Activated naive CD8-positive, alpha-beta T cell treated with anti-CD3 and anti-CD28 coated beads, Interleukin-2, amount 10 ng/mL, durations not matched to agents 7 days and 5 days (primary cell): ENCODE data around the gene ACADVL. TPM values are rescaled to one million over a fixed set of nuclear protein-coding genes. Genes with fewer than 3 reads are reported as not detected.
"Not testable (repeated sequence)": the region's sequence is repeated elsewhere in the genome, so short reads cannot be mapped to it uniquely, and the experiment has no call there.

Experiments used
- ATAC-seq: fragments of 150-1000 bp; cut with Tn5 transposase; one replicate; pipeline ENCODE4 v1.10.0; 2021; ENCODE audit warnings: low read depth, moderate library complexity
- POLR2A ChIA-PET: fragments of 350-600 bp; sonication (Branson Sonifier 250); formaldehyde crosslinking; loops from one replicate; lab custom pipeline; 2021; ENCODE audit warnings: antibody characterized with exemption; lab: Charles Lee
- DNase-seq: peaks from one replicate; pipeline ENCODE4 v3.0.0; 2021
- H3K27ac Mint-ChIP-seq: one replicate; pipeline ENCODE4 v1.8.0; 2022; ENCODE audit warnings: mild to moderate bottlenecking, mixed read lengths
- H3K27me3 Mint-ChIP-seq: one replicate; pipeline ENCODE4 v1.8.0; 2022; ENCODE audit warnings: mild to moderate bottlenecking, moderate library complexity, mixed read lengths
- H3K36me3 Mint-ChIP-seq: one replicate; pipeline ENCODE4 v1.8.0; 2021; ENCODE audit warnings: mild to moderate bottlenecking, mixed read lengths
- H3K4me1 Mint-ChIP-seq: one replicate; pipeline ENCODE4 v1.8.0; 2021; ENCODE audit warnings: mixed read lengths
- H3K4me3 Mint-ChIP-seq: one replicate; pipeline ENCODE4 v1.8.0; 2022; ENCODE audit warnings: mild to moderate bottlenecking, moderate library complexity, mixed read lengths
- H3K9me3 Mint-ChIP-seq: one replicate; pipeline ENCODE4 v1.8.0; 2021; ENCODE audit warnings: mixed read lengths
- total RNA-seq, 2 experiments: library from RNA; stranded (reverse); gene quantifications; one replicate each; pipeline ENCODE4 v1.2.3, GENCODE V29; 2021

The ACADVL gene
- total RNA-seq, 2 experiments from 2014 or later: 417 to 434 TPM

- POLR2A ChIA-PET: interaction anchor here (1.0 to 12.9 kb wide), 3 partner anchors 7 to 23 kb away, joined by 3 to 162 read pairs (median 20); partner anchors contain the start of genes ACADVL, CTDNEP1, DLG4 and ELP5
- H3K4me3 Mint-ChIP-seq: not testable (repeated sequence)
- peaks cover 20% of the 10 kb centered on the region for H3K36me3 Mint-ChIP-seq
These were observed 24.1 kb downstream of the ACADVL start for GRCh38 chr17:7243838-7244237.

GRCh38 chr17:7246779-7247178 lies 27.0 kb downstream of the ACADVL start:
- peak overlapping the region; percentile 1 for H3K27ac Mint-ChIP-seq
- H3K9me3 Mint-ChIP-seq: no peaks in the 10 kb centered on the region
- ATAC-seq (no peak), DNase-seq (no peak)
- H3K4me3 Mint-ChIP-seq: no peak overlapping the region
- H3K36me3 Mint-ChIP-seq: peaks cover 16% of the 10 kb centered on the region
- no peaks in the 10 kb centered on the region for H3K27me3 Mint-ChIP-seq
- POLR2A ChIA-PET: no interaction called here
- H3K4me1 Mint-ChIP-seq: peaks cover 30% of the 10 kb centered on the region

More at GRCh38 chr17:7243838-7244237, 24.1 kb downstream of the ACADVL start:
- not testable (repeated sequence) for DNase-seq, H3K27ac Mint-ChIP-seq, H3K9me3 Mint-ChIP-seq, H3K27me3 Mint-ChIP-seq, ATAC-seq
- peaks cover 32% of the 10 kb centered on the region for H3K4me1 Mint-ChIP-seq

- ATAC-seq (no peak), DNase-seq (no peak)
- H3K4me3 Mint-ChIP-seq: no peak overlapping the region
- no peaks in the 10 kb centered on the region for H3K9me3 Mint-ChIP-seq
- peak overlapping the region; percentile 43 for H3K27ac Mint-ChIP-seq
- POLR2A ChIA-PET: interaction anchor here (0.8 to 4.0 kb wide), 2 partner anchors 11 to 66 kb away, joined by 3 to 56 read pairs; partner anchors contain the start of genes DVL2 and PHF23
- peaks cover 40% of the 10 kb centered on the region for H3K4me1 Mint-ChIP-seq
- H3K36me3 Mint-ChIP-seq: peaks cover 16% of the 10 kb centered on the region
- no peaks in the 10 kb centered on the region for H3K27me3 Mint-ChIP-seq
These were observed 29.1 kb downstream of the ACADVL start for GRCh38 chr17:7248796-7249195.

GRCh38 chr17:7249214-7249613 lies 29.5 kb downstream of the ACADVL start:
- ATAC-seq (no peak), DNase-seq (no peak)
- Mint-ChIP-seq H3K36me3 (peaks cover 19% of the 10 kb centered on the region), H3K4me1 (peaks cover 44% of the 10 kb centered on the region), H3K27me3 (no peaks in the 10 kb centered on the region), H3K9me3 (no peaks in the 10 kb centered on the region), H3K27ac (peak overlapping the region; percentile 69), H3K4me3 (peak overlapping the region; percentile 91)
- POLR2A ChIA-PET: interaction anchor here (4.0 kb wide), 1 partner anchor 12 kb away, joined by 56 read pairs; the partner anchor contains the start of genes DVL2 and PHF23

- Mint-ChIP-seq H3K9me3 (no peaks in the 10 kb centered on the region), H3K27me3 (no peaks in the 10 kb centered on the region), H3K4me1 (peaks cover 44% of the 10 kb centered on the region), H3K36me3 (peaks cover 22% of the 10 kb centered on the region), H3K27ac (peak overlapping the region; percentile 88), H3K4me3 (peak overlapping the region; percentile 91)
- ATAC-seq (no peak), DNase-seq (no peak)
- POLR2A ChIA-PET: interaction anchor here (2.5 to 4.0 kb wide), 3 partner anchors 7 to 30 kb away, joined by 18 to 56 read pairs (median 20); partner anchors contain the start of genes ACADVL, DLG4, DVL2 and GABARAP
These were observed 30.1 kb downstream of the ACADVL start for GRCh38 chr17:7249830-7250229.

- DNase-seq: no peak
- Mint-ChIP-seq H3K9me3 (no peaks in the 10 kb centered on the region), H3K27me3 (no peaks in the 10 kb centered on the region), H3K27ac (peak overlapping the region; percentile 100), H3K4me3 (peak overlapping the region; percentile 99), H3K4me1 (peaks cover 44% of the 10 kb centered on the region), H3K36me3 (peaks cover 22% of the 10 kb centered on the region)
- peak; percentile 0 for ATAC-seq
- POLR2A ChIA-PET: interaction anchor here (0.6 to 4.0 kb wide), 8 partner anchors 8 to 966 kb away, joined by 3 to 56 read pairs (median 4); partner anchors contain the start of genes ACADVL, ACAP1, DLG4 and DVL2
These were observed 31.2 kb downstream of the ACADVL start for GRCh38 chr17:7250695-7251627.

GRCh38 chr17:7251661-7252175 lies 32.0 kb downstream of the ACADVL start, which contains the start of gene CTDNEP1:
Gene CTDNEP1 (minus strand): TSS chr17:7251734. CDS start chr17:7251296, 438 bp downstream.
- Mint-ChIP-seq H3K27ac (peak within 1 kb of the TSS; percentile 100), H3K36me3 (peaks cover 14% of the 10 kb centered on the region), H3K27me3 (no peaks in the 10 kb centered on the region), H3K4me1 (peaks cover 39% of the 10 kb centered on the region), H3K9me3 (no peaks in the 10 kb centered on the region), H3K4me3 (peak within 1 kb of the TSS; percentile 99)
- POLR2A ChIA-PET: interaction anchor here (0.9 to 4.0 kb wide), 6 partner anchors 9 to 84 kb away, joined by 3 to 56 read pairs (median 12); partner anchors contain the start of genes ACADVL, ACAP1, DLG4 and DVL2
- peak; percentile 92 for ATAC-seq
- peak; percentile 99 for DNase-seq

- DNase-seq: peak; percentile 91
- Mint-ChIP-seq H3K27me3 (no peaks in the 10 kb centered on the region), H3K36me3 (peaks cover 11% of the 10 kb centered on the region), H3K4me1 (peaks cover 39% of the 10 kb centered on the region), H3K27ac (peak within 1 kb of the TSS; percentile 100), H3K9me3 (no peaks in the 10 kb centered on the region), H3K4me3 (peak within 1 kb of the TSS; percentile 99)
- peak; percentile 66 for ATAC-seq
- POLR2A ChIA-PET: interaction anchor here (0.9 to 4.0 kb wide), 4 partner anchors 10 to 84 kb away, joined by 3 to 56 read pairs (median 19); partner anchors contain the start of genes ACADVL, ACAP1, DLG4 and DVL2
These were observed 32.7 kb downstream of the ACADVL start, which contains the start of gene ELP5 for GRCh38 chr17:7252176-7253043. Gene ELP5 (plus strand): TSS chr17:7252215. CDS start chr17:7252551, 336 bp downstream.

GRCh38 chr17:7253082-7253481 lies 33.3 kb downstream of the ACADVL start:
- H3K4me3 Mint-ChIP-seq: peak overlapping the region; percentile 99
- DNase-seq (no peak), ATAC-seq (no peak)
- no peaks in the 10 kb centered on the region for H3K9me3 Mint-ChIP-seq
- peak overlapping the region; percentile 100 for H3K27ac Mint-ChIP-seq
- H3K4me1 Mint-ChIP-seq: peaks cover 39% of the 10 kb centered on the region
- H3K27me3 Mint-ChIP-seq: no peaks in the 10 kb centered on the region
- POLR2A ChIA-PET: no interaction called here
- H3K36me3 Mint-ChIP-seq: peaks cover 11% of the 10 kb centered on the region

GRCh38 chr17:7254511-7254910 lies 34.8 kb downstream of the ACADVL start:
- H3K27ac Mint-ChIP-seq: no peak overlapping the region
- H3K9me3 Mint-ChIP-seq: no peaks in the 10 kb centered on the region
- ATAC-seq (no peak), DNase-seq (no peak)
- POLR2A ChIA-PET: interaction anchor here (0.6 to 0.7 kb wide), 2 partner anchors 14 to 97 kb away, joined by 4 read pairs; no protein-coding TSS in a partner anchor
- no peaks in the 10 kb centered on the region for H3K27me3 Mint-ChIP-seq
- no peak overlapping the region for H3K4me3 Mint-ChIP-seq
- peaks cover 30% of the 10 kb centered on the region for H3K4me1 Mint-ChIP-seq
- H3K36me3 Mint-ChIP-seq: peaks cover 10% of the 10 kb centered on the region

GRCh38 chr17:7256766-7257456 lies 37.2 kb downstream of the ACADVL start:
- peaks cover 10% of the 10 kb centered on the region for H3K36me3 Mint-ChIP-seq
- POLR2A ChIA-PET: interaction anchor here (0.5 to 2.0 kb wide), 3 partner anchors 19 to 228 kb away, joined by 4 to 6 read pairs (median 4); partner anchors contain the start of gene PHF23

More at GRCh38 chr17:7256766-7257456, 37.2 kb downstream of the ACADVL start:
- no peak overlapping the region for H3K27ac Mint-ChIP-seq
- no peak overlapping the region for H3K4me3 Mint-ChIP-seq
- DNase-seq (no peak), ATAC-seq (no peak)
- H3K27me3 Mint-ChIP-seq: peaks cover 2% of the 10 kb centered on the region
- H3K4me1 Mint-ChIP-seq: peaks cover 23% of the 10 kb centered on the region
- H3K9me3 Mint-ChIP-seq: no peaks in the 10 kb centered on the region
